K562 (cell line): ENCODE results near the gene EPHB2.

Source experiments
- CHD2 ChIP-seq: IDR thresholded peaks from 2 replicates; pipeline ENCODE4 v1.6.1; 2011; ENCODE audit warnings: low read depth, low read length
- ETS1 ChIP-seq: conservative IDR thresholded peaks from 2 replicates; pipeline ENCODE4 v1.6.1; 2011; ENCODE audit warnings: low read depth, mild to moderate bottlenecking, low read length; ENCODE audit not compliant: control insufficient read depth
- ETV5 ChIP-seq: sonication (generic); formaldehyde crosslinking; IDR thresholded peaks from 2 replicates; pipeline ENCODE4 v1.4.0; 2020; ENCODE audit warnings: low read depth, mild to moderate bottlenecking, missing genetic modification reagents
- MAFK ChIP-seq: IDR thresholded peaks from 2 replicates; pipeline ENCODE4 v1.6.1; 2011; ENCODE audit warnings: low read length, improper control_type of control experiment
- MTF1 ChIP-seq: fragments of 250-450 bp; sonication (Bioruptor Pico); IDR thresholded peaks from 2 replicates; pipeline ENCODE4 v1.9.0; 2021; ENCODE audit warnings: moderate library complexity, mild to moderate bottlenecking, inconsistent platforms, borderline replicate concordance
- POLR2A ChIP-seq: fragments of 450-650 bp; conservative IDR thresholded peaks from 2 replicates; pipeline ENCODE4 v1.6.1; 2016
- PTBP1 ChIP-seq: fragments of 200-400 bp; formaldehyde crosslinking; IDR thresholded peaks from 2 replicates; pipeline ENCODE4 v1.6.1; 2017; ENCODE audit warnings: low read depth, low read length
- TF ChIP-seq, protein P1 (sequence below), 3 experiments: IDR thresholded peaks in 2 of 3; conservative IDR thresholded peaks in 1 of 3; 2 replicates each; pipeline ENCODE4 v1.5.1; 2011 to 2012; ENCODE audit warnings: low read length in 3 of 3, mild to moderate bottlenecking in 3 of 3, control low read depth in 2 of 3, improper control_type of control experiment in 1 of 3, inconsistent platforms in 1 of 3, low read depth in 1 of 3, mixed read lengths in 1 of 3, moderate library complexity in 1 of 3; ENCODE audit not compliant: insufficient read depth in 2 of 3
- TF ChIP-seq, protein P2 (sequence below): sonication (generic); formaldehyde crosslinking; IDR thresholded peaks from 2 replicates; pipeline ENCODE4 v1.8.1; 2023; ENCODE audit warnings: mild to moderate bottlenecking, missing genetic modification reagents

DNA sequence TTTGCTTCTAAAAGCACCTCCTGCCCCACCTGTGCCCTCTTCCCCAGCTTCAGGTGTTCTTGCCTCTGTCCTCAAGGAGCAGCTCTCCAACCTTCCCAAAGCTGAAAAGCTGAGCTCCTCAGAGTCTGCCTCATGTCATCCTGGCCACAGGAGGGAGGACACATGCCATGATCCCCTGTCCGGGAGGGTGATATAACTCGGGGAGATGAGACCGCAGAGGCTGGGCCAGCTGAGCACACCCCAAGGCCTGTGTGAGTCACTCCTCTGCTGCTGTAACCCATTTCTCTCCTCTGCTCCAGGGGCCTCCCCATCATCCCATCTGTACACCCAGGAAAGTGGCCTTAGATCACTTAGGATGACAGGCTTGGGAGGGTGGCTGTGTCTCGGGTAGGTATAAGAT lies 49.8 kb downstream of the EPHB2 start:
- TF ChIP-seq ETS1 (no peak), MTF1 (CRISPR knock-in tag) (no peak), CHD2 (no peak), ETV5 (CRISPR knock-in tag) (no peak), POLR2A (no peak), PTBP1 (no peak), MAFK (no peak)
- TF ChIP-seq, protein P1, sequence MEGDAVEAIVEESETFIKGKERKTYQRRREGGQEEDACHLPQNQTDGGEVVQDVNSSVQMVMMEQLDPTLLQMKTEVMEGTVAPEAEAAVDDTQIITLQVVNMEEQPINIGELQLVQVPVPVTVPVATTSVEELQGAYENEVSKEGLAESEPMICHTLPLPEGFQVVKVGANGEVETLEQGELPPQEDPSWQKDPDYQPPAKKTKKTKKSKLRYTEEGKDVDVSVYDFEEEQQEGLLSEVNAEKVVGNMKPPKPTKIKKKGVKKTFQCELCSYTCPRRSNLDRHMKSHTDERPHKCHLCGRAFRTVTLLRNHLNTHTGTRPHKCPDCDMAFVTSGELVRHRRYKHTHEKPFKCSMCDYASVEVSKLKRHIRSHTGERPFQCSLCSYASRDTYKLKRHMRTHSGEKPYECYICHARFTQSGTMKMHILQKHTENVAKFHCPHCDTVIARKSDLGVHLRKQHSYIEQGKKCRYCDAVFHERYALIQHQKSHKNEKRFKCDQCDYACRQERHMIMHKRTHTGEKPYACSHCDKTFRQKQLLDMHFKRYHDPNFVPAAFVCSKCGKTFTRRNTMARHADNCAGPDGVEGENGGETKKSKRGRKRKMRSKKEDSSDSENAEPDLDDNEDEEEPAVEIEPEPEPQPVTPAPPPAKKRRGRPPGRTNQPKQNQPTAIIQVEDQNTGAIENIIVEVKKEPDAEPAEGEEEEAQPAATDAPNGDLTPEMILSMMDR (IDR thresholded peaks at IDR 0.05 in 2 of 3, conservative IDR thresholded peaks at IDR 0.05 in 1 of 3; ENCODE audit: insufficient read depth in 2 of 3, low read depth in 1 of 3, low read length in 3 of 3) = no peak
- TF ChIP-seq, protein P2, sequence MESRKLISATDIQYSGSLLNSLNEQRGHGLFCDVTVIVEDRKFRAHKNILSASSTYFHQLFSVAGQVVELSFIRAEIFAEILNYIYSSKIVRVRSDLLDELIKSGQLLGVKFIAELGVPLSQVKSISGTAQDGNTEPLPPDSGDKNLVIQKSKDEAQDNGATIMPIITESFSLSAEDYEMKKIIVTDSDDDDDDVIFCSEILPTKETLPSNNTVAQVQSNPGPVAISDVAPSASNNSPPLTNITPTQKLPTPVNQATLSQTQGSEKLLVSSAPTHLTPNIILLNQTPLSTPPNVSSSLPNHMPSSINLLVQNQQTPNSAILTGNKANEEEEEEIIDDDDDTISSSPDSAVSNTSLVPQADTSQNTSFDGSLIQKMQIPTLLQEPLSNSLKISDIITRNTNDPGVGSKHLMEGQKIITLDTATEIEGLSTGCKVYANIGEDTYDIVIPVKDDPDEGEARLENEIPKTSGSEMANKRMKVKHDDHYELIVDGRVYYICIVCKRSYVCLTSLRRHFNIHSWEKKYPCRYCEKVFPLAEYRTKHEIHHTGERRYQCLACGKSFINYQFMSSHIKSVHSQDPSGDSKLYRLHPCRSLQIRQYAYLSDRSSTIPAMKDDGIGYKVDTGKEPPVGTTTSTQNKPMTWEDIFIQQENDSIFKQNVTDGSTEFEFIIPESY (CRISPR knock-in tag) = no peak
